LHCN-M2 (cell line): ENCODE data around the gene ABI3BP. TPM values are rescaled to one million over a fixed set of nuclear protein-coding genes. Genes with fewer than 3 reads are reported as not detected.

ENCODE experiments used
- DNase-seq: peaks from one replicate; pipeline ENCODE4 v3.0.0-alpha.2; 2012; ENCODE audit warnings: low read depth
- total RNA-seq: library from RNA; depleted of rRNA; stranded (reverse); fragments of >200 nt; gene quantifications from 2 replicates; pipeline ENCODE4 v1.2.3, GENCODE V29; 2014

Gene ABI3BP
- total RNA-seq, 1 experiment from 2014 or later: 31.9 TPM

GRCh38 chr3:100893590-100893989 is 99.6 kb downstream of the ABI3BP start:
- DNase-seq: peak; percentile 62

DNA sequence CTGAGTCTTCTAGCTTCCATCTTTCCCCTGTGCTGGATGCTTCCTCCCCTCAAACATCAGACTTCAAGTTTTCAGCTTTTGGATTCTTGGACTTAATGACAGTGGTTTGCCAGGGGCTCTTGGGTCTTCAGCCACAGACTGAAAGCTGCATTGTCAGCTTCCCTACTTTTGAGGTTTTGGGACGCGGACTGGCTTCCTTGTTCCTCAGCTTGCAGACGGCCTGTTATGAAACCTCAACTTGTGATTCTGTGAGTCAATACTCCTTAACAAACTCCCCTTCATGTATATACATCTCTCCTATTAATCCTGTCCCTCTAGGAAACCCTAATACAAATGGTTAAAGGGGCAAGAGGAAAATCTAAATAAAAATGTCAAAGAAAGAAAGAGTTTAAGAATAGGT is 100.1 kb downstream of the ABI3BP start:
- no peak for DNase-seq

DNA sequence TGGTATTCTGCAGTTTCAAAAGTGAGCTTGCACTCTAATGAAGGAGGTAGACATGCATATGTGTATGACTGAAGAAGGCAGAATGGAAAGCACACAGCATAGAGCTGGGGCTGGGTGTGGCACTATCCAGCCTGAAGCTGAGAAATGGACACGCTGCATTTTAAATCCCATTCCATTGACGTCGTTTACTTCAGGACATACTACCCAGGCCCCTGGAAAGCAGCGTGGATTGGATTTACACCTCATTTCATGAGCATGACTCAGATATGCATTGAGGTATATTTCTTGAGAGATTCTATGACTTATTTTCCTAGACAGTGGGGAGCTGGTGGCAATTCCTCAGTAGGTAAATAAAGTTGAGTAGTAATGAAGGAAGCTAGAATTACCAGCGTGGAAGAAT is 101.4 kb downstream of the ABI3BP start:
- peak; percentile 26 for DNase-seq

DNA sequence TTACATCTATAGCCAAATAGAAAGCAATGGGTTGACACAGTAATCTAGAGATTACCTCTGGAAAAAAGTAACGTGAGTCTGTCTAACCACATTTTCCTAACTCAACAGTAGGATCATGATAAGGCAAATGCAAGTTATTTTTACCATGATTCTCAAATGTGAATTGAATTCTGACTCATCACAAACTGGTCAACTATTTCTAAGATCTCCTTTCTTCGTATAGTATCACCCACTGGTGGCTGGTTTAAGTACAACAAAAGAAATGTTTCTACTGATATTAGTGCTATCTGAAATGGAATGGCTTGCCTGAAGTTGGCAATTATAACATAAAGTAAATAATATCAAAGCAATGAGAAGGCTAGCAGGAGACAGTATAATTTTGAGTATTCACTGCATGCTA is 102.2 kb downstream of the ABI3BP start:
- peak; percentile 74 for DNase-seq

- DNase-seq: no peak
Observed at GRCh38 chr3:100888881-100889280, 104.3 kb downstream of the ABI3BP start.

- DNase-seq: peak; percentile 20
Observed at GRCh38 chr3:100882571-100882984, 110.6 kb downstream of the ABI3BP start.

DNA sequence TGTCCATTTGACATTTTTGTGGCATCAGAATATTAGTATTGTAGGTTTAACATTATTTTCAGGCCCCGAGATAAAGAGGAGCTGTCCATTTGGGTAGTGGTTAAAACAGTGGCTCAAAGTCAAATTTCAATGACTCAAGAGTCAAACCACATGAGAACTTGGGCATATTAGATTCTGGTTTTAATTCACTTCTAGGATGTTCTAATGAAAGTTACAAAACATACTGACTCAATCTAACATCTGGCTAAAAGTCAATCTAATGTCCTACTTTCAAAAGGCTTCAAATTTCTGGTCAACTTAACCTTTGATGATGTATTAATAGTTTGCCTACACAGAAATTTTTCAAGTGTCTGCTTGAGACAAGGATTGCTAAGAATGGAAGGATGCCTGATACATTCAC is 112.4 kb downstream of the ABI3BP start:
- DNase-seq: peak; percentile 61

DNA sequence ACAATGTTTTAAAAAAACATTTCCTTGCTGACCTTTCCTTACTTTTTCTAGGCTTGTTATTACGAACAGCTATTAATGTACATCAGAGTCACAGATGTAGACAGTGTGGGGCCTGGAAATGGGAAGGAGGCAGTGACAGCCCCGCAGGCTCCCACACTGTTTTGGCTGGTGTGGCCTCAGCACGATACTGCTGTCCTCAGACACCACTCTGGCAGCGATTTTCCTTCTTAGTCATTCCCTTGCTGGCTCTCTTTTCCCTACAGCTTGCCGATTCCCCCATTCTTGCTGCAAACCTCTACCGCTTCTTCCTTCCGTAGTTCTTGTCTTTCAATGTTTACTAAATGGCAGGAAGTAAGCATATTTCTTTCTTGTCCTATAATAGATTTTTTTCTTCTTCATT is 113.1 kb downstream of the ABI3BP start:
- DNase-seq: no peak

DNA sequence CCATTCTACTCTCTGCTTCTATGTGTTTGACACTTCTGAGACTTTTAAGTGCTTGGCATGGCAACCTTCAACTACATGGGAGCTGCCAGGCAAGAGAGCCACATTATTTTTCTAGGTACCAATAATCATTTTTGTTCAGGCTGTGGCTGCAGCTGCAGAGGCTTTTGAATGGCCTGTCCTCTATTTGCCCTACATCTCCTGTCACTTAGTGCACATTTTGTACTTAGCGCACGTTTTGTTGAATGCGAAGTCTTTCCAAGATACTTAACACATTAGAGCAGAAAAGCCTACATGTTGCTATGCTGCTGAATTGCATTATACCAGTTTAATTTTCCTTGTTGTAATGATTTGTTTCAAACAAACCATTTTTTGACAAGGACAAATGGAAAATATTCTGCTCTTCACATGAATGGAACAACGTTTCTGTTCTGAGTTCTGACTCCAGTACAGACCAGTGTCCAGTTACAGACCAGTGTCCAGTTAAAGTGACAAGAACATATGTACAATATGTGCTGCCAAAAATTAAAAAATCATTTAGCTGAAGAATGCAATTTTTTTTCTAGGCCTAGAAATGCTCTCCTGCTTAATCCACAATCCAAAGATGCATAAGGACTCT is 113.9 kb downstream of the ABI3BP start:
- DNase-seq: no peak

GRCh38 chr3:100877286-100877685 is 115.9 kb downstream of the ABI3BP start:
- DNase-seq: no peak

- DNase-seq: peak; percentile 57
Observed at GRCh38 chr3:100875239-100875638, 118.0 kb downstream of the ABI3BP start.

- no peak for DNase-seq
Observed at GRCh38 chr3:100873611-100874010, 119.6 kb downstream of the ABI3BP start.

- DNase-seq: no peak
Observed at GRCh38 chr3:100871306-100871705, 121.9 kb downstream of the ABI3BP start.

DNA sequence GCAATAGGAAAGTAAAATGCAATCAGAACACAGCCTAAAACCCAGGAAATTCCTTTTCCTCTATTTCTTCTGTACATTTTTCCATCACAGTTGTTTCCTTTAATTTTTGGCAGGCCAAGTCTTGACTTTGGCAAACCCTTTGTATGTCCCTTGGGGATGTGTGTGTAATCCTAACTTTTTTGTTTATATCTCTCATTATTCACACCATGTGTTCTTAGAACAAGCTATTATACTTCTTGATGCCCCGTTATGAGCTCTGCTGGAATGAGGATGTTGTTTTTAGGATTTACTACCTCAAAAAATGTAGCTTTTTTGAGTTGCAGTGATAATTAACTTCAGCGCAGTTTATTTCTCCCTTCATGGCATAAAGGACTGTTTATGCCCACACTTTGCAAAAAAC is 123.4 kb downstream of the ABI3BP start:
- peak; percentile 81 for DNase-seq

DNA sequence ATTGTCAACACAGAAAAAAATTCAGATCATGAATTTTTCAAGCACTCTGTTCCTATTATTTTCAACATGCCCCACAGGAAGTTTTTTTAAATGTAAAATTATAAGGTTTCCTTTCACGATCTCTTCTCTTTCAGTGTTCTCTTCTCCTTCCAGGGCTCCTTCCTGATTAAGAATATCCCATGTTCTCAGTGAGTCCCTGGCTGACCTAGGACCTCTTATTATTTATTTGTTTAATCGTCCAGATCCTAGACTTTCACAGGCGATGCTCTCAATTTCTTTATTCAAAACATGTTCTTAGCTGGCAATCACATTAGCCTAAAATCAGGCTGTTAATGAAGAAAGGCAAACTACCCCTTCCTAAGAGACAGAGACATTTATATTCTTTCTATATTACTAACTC is 124.3 kb downstream of the ABI3BP start:
- DNase-seq: no peak

DNA sequence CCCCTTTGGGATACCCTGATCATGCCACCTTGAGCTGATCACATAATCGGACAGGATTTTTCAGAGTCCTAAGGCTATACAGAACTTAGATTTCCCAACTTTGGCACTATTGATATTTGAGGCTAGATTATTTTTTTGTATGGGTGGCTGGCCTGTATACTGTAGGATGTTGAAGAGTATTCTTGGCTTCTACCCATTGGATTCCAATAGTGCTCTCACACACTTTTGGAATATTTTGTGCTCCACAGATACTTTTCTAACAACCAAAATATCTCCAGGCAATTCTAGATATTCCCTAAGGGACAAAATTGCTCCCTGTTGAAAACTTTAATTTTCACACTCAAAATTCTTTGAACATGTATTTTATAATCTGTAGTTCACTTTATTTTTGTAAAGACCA is 125.1 kb downstream of the ABI3BP start:
- no peak for DNase-seq

DNA sequence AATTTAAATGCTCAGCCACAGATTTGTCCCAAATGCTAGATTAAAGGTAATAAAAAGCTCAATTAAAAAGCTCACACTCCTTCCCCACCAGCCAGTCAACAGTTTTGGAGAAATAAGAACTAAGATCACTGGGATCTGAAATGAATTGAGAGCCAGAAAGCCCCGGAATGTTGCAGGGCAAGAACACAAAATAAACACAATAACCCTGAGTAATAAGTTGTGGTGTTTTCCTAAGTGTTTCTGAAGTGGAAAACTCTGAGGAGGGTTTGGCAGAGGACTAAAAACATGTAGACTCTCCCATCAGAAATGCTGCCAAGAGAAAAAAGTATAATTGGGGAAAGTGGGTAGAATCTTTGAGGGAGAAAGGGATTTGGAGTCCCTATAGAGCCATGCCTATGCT is 127.8 kb downstream of the ABI3BP start:
- no peak for DNase-seq

DNA sequence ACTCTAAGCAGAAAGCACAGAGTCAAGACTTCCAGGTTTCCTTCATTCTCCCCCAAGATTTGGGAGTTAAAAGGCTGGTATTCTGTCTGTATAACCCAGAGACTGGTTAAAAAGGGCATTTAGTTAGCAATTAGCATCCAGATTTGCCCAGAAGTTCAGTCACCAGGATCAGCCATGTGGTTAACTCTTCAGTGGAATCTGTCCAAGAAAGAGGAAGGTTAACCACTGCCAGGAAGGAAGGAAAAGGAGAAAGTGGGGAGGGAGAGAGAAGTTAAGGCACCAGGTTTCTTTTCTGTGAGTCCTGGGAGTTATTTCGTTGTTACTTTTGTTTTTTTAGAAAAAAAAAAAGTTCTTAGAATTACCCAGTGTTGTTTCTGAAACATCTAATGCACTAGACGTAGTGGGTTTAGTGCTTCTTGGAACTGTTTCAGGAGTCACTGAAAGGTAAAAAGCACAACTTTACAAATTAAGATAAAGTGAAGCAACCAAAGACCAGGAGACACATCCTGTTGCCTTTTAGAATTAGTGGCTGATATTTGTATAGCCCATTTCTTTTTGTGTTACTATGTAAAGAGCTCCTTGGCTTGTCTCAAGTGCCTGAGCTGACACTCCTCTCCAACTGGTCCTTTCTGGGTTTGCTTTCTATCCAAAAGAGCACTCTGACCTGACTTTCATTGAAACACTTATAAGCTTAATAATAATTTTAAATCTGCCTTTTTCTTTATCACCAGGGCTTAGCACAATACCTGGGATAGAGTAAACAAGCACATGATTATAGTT is 128.6 kb downstream of the ABI3BP start:
- no peak for DNase-seq

DNA sequence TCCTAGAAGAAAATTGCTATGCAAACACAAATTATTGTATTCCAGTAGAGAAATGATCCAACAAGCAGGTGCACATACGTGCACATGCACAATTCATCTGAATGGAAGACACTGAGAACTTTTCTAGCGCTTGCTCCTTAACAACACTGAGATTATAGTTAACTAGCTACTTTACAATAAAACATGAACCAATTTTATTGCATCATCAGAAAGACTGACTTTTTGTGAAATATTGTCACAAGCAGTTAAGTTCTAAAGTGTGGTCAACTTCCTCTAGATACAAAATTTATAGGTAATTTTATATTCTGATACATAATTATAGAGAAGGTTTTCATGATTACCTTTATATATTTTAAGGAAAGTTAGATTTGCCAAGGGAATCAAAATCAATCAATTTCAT is 135.4 kb downstream of the ABI3BP start:
- DNase-seq: no peak

- DNase-seq: no peak
Observed at GRCh38 chr3:100856821-100857220, 136.4 kb downstream of the ABI3BP start.

DNA sequence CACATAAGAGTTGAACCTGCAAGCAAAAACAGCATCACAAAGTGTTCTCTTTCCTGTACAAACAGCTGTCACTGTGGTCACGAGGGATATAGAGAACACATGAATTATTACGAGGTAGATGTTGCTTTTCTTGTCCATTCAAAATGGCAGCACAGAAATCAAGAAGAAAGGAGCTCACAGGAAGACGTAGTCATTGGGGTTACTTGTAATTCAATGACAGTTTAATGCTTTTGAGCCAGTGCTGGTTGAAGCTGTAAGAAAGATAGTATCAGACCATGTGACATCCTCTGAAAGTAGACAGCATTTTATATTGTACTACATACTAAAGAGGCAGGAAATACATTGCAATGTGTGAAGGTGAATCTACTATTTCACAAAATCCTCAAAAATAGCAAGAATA is 140.4 kb downstream of the ABI3BP start:
- peak; percentile 34 for DNase-seq

DNA sequence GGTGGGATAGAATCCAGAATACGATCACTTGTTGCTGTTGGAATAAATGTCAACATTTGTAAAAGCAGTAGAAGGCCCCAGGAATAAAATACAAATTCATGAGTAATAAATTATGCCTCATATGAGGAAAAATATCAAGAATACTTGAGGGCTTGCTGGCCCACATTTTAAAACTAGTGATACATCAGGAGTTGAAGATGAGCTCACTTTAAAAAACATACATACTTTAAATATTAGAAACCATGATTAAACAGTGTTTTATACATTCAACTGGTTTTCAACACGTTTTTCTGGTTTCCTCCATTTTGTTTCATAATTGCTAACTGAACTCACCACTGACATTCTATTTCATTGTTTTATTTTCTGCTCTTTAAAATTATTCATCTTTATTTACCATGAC is 142.5 kb downstream of the ABI3BP start:
- no peak for DNase-seq

DNA sequence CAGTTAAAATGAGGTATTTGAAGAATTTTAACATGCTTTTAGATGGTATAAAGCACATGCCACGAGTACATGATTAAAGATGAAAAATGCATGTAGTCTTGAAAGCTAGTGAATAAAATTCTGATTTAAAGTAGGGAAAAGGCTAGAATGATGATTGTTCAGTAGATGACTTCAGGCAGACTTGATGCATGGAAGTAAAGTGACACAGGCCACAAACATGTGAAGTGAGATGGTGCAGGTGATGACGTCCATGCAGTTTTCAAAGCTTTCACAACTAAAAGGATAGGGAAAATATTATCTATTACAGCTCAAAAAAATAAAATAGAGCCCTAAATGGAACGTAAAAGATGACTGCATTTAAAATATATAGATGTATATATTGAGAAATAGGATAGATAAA is 143.1 kb downstream of the ABI3BP start:
- DNase-seq: no peak
